Keratinocyte (primary cell): ENCODE data around the gene GNB1L. TPM values are rescaled to one million over a fixed set of nuclear protein-coding genes. Genes with fewer than 3 reads are reported as not detected.
"Not testable (repeated sequence)": the region's sequence is repeated elsewhere in the genome, so short reads cannot be mapped to it uniquely, and the experiment has no call there.

Experiments used
- DNase-seq: peaks from one replicate; pipeline ENCODE4 v3.0.0-alpha.2; 2011; ENCODE audit warnings: low read depth, missing footprints, low spot score
- FAIRE-seq: peaks from 2 replicates; lab custom pipeline; 2011; peaks lifted over from hg19 to GRCh38; lab: Jason Lieb, UNC
- H2AFZ ChIP-seq: 2 replicates; pipeline ENCODE4 v1.6.0; 2012; ENCODE audit warnings: low read length, control low read depth, inconsistent platforms; ENCODE audit not compliant: control insufficient read depth
- H3K27ac ChIP-seq: 2 replicates; pipeline ENCODE4 v1.5.1; 2011; ENCODE audit warnings: low read length; ENCODE audit not compliant: control insufficient read depth, insufficient read depth
- H3K27me3 ChIP-seq: 3 replicates; pipeline ENCODE4 v1.6.0; 2011; ENCODE audit warnings: low read length; ENCODE audit not compliant: control insufficient read depth, insufficient read depth; ENCODE audit errors: extremely low read depth
- H3K36me3 ChIP-seq, 2 experiments: 2 replicates in 1 of 2; 3 replicates in 1 of 2; pipeline ENCODE4 v1.5.1; 2011; ENCODE audit warnings: low read length in 2 of 2, mild to moderate bottlenecking in 1 of 2; ENCODE audit not compliant: control insufficient read depth in 2 of 2, insufficient read depth in 2 of 2; ENCODE audit errors: extremely low read depth in 1 of 2
- H3K4me1 ChIP-seq: 3 replicates; pipeline ENCODE4 v1.5.1; 2011; ENCODE audit warnings: low read length; ENCODE audit not compliant: control insufficient read depth, insufficient read depth; ENCODE audit errors: extremely low read depth
- H3K4me2 ChIP-seq: 3 replicates; pipeline ENCODE4 v1.6.0; 2011; ENCODE audit warnings: low read depth, low read length; ENCODE audit not compliant: control insufficient read depth, insufficient read depth; ENCODE audit errors: extremely low read depth
- H3K4me3 ChIP-seq, 3 experiments: fragments of 200-600 bp in 1 of 3; sonication (generic) in 1 of 3; 2 replicates in 2 of 3; 3 replicates in 1 of 3; pipeline ENCODE4 v1.5.1; 2011 to 2016; ENCODE audit warnings: low read length in 3 of 3, mild to moderate bottlenecking in 3 of 3, control low read depth in 2 of 3, inconsistent platforms in 1 of 3, low read depth in 1 of 3, mixed read lengths in 1 of 3, mixed run types in 1 of 3, moderate library complexity in 1 of 3; ENCODE audit not compliant: control insufficient read depth in 2 of 3, insufficient read depth in 2 of 3; ENCODE audit errors: extremely low read depth in 1 of 3
- H3K79me2 ChIP-seq: 2 replicates; pipeline ENCODE4 v1.6.0; 2012; ENCODE audit warnings: low read length; ENCODE audit not compliant: control insufficient read depth, insufficient read depth
- H3K9ac ChIP-seq: 3 replicates; pipeline ENCODE4 v1.6.0; 2011; ENCODE audit warnings: low read length; ENCODE audit not compliant: control insufficient read depth, insufficient read depth; ENCODE audit errors: extremely low read depth
- H3K9me1 ChIP-seq: 3 replicates; pipeline ENCODE4 v1.6.0; 2011; ENCODE audit warnings: low read length; ENCODE audit not compliant: control insufficient read depth, insufficient read depth; ENCODE audit errors: extremely low read depth
- H3K9me3 ChIP-seq: 2 replicates; pipeline ENCODE4 v1.5.1; 2012; ENCODE audit warnings: low read depth, low read length; ENCODE audit not compliant: control insufficient read depth
- H4K20me1 ChIP-seq: 3 replicates; pipeline ENCODE4 v1.6.0; 2011; ENCODE audit warnings: low read length; ENCODE audit not compliant: control insufficient read depth, insufficient read depth; ENCODE audit errors: extremely low read depth
- CTCF ChIP-seq, 3 experiments: IDR thresholded peaks in 1 of 3; conservative IDR thresholded peaks in 1 of 3; optimal IDR thresholded peaks in 1 of 3; 2 replicates in 2 of 3; 3 replicates in 1 of 3; pipeline versions ENCODE3 to v1.5.1; 2011; ENCODE audit warnings: low read length in 3 of 3, mild to moderate bottlenecking in 3 of 3, moderate library complexity in 2 of 3, control low read depth in 1 of 3, inconsistent platforms in 1 of 3; ENCODE audit not compliant: insufficient read depth in 2 of 3; ENCODE audit errors: extremely low read depth in 1 of 3
- EZH2 ChIP-seq: IDR thresholded peaks from one replicate; pipeline ENCODE4 v1.6.1; 2012; ENCODE audit warnings: inconsistent platforms, mild to moderate bottlenecking, low read length, moderate library complexity
- dilution Hi-C: fragments of 300-500 bp; cut with MboI; formaldehyde crosslinking; loops from one replicate; pipeline ENCODE4 v1.7.0; 2020; ENCODE audit warnings: low sequenced_read_pairs; ENCODE audit not compliant: extremely low pct_ligation_motif_present
- polyA plus RNA-seq, 5 experiments: library from polyadenylated mRNA; depleted of rRNA in 3 of 5; stranded (reverse) in 3 of 5; stranded (forward) in 1 of 5; unstranded in 1 of 5; fragments of >200 nt; gene quantifications; 1 replicate in 1 of 5; 2 replicates in 3 of 5; 3 replicates in 1 of 5; pipeline versions ENCODE4 v1.2.1 to v1.2.3, GENCODE V29; 2011 to 2012; ENCODE audit warnings: missing spikeins in 2 of 5, low read depth in 1 of 5, low replicate concordance in 1 of 5

GNB1L gene
- polyA plus RNA-seq, 1 donor (not counting 4 experiments of a cell fraction or from before 2014, with no cell fraction given) = 2.0 TPM

- H3K4me1 ChIP-seq = no peaks in the 10 kb centered on the region
- FAIRE-seq (no peak), DNase-seq (no peak)
- no peak overlapping the region for H3K9ac ChIP-seq
- H3K36me3 ChIP-seq = peaks cover 0 to 3% of the 10 kb centered on the region in 2 experiments
- no peaks in the 10 kb centered on the region for H4K20me1 ChIP-seq
- TF ChIP-seq CTCF (optimal IDR thresholded peaks at IDR 0.05 in 1 of 3, IDR thresholded peaks at IDR 0.05 in 1 of 3, conservative IDR thresholded peaks at IDR 0.05 in 1 of 3; ENCODE audit: extremely low read depth in 1 of 3, insufficient read depth in 2 of 3, low read length in 3 of 3) (no peak), EZH2 (no peak)
- H3K9me1 ChIP-seq = no peaks in the 10 kb centered on the region
- H3K27ac ChIP-seq = no peak overlapping the region
- H3K9me3 ChIP-seq = no peaks in the 10 kb centered on the region
- no peaks in the 10 kb centered on the region for H3K79me2 ChIP-seq
- H3K4me2 ChIP-seq = no peak overlapping the region
- H3K4me3 ChIP-seq = no peak overlapping the region
- dilution Hi-C loops = no loop called here
- no peaks in the 10 kb centered on the region for H3K27me3 ChIP-seq
- H2AFZ ChIP-seq = no peak overlapping the region
Observed at GRCh38 chr22:19779685-19780268, 74.9 kb downstream of the GNB1L start.

- DNase-seq (no peak), FAIRE-seq (no peak)
- Histone ChIP-seq H3K36me3 (peaks cover 0 to 3% of the 10 kb centered on the region in 2 experiments), H3K27me3 (no peaks in the 10 kb centered on the region), H3K9me1 (no peaks in the 10 kb centered on the region), H3K79me2 (no peaks in the 10 kb centered on the region), H3K4me3 (no peak overlapping the region), H2AFZ (no peak overlapping the region), H3K4me2 (no peak overlapping the region), H3K9me3 (no peaks in the 10 kb centered on the region), H3K27ac (no peak overlapping the region), H3K4me1 (no peaks in the 10 kb centered on the region), H3K9ac (no peak overlapping the region), H4K20me1 (no peaks in the 10 kb centered on the region)
- dilution Hi-C loops = no loop called here
- no peak for TF ChIP-seq EZH2
- no peak for TF ChIP-seq CTCF (optimal IDR thresholded peaks at IDR 0.05 in 1 of 3, IDR thresholded peaks at IDR 0.05 in 1 of 3, conservative IDR thresholded peaks at IDR 0.05 in 1 of 3; ENCODE audit: extremely low read depth in 1 of 3, insufficient read depth in 2 of 3, low read length in 3 of 3)
Observed at GRCh38 chr22:19779011-19779421, 75.7 kb downstream of the GNB1L start.

GRCh38 chr22:19777192-19777591 is 77.5 kb downstream of the GNB1L start:
- H2AFZ ChIP-seq, H3K9me3 ChIP-seq, dilution Hi-C loops, H3K9me1 ChIP-seq, H3K27ac ChIP-seq, H3K4me3 ChIP-seq, DNase-seq, H3K9ac ChIP-seq, H3K79me2 ChIP-seq, H3K4me2 ChIP-seq, H3K27me3 ChIP-seq, FAIRE-seq, H3K4me1 ChIP-seq, H4K20me1 ChIP-seq, H3K36me3 ChIP-seq: not testable (repeated sequence)
